Effector memory CD4-positive, alpha-beta T cell (primary cell): Measurements from ENCODE around the gene MSTN.

Experiments
- DNase-seq, 3 donors: peaks; one replicate each; pipeline ENCODE4 v3.0.0-alpha.2; 2020
- H3K27ac ChIP-seq: 2 replicates; pipeline ENCODE4 v1.7.0; 2013; ENCODE audit warnings: mild to moderate bottlenecking, low read length, moderate library complexity; ENCODE audit not compliant: insufficient read depth, poor library complexity, severe bottlenecking
- H3K27me3 ChIP-seq: replicated peaks from 2 replicates; pipeline ENCODE4 v1.7.0; 2013; ENCODE audit warnings: mild to moderate bottlenecking, low read length; ENCODE audit not compliant: insufficient read depth, control insufficient read depth, poor library complexity, severe bottlenecking
- H3K36me3 ChIP-seq: 2 replicates; pipeline ENCODE4 v1.7.0; 2013; ENCODE audit warnings: mild to moderate bottlenecking, low read length, moderate library complexity; ENCODE audit not compliant: control insufficient read depth, insufficient read depth
- H3K4me1 ChIP-seq: 2 replicates; pipeline ENCODE4 v1.7.0; 2013; ENCODE audit warnings: low read length, mild to moderate bottlenecking; ENCODE audit not compliant: control insufficient read depth, insufficient read depth, poor library complexity, severe bottlenecking
- H3K4me3 ChIP-seq: 2 replicates; pipeline ENCODE4 v1.7.0; 2013; ENCODE audit warnings: low read length, low read depth, mild to moderate bottlenecking; ENCODE audit not compliant: insufficient read depth, poor library complexity, severe bottlenecking
- H3K9me3 ChIP-seq: 2 replicates; pipeline ENCODE4 v1.7.0; 2013; ENCODE audit warnings: mild to moderate bottlenecking, low read length, moderate library complexity; ENCODE audit not compliant: control insufficient read depth

The MSTN gene

GRCh38 chr2:190097115-190097514 lies 34.6 kb upstream of the MSTN start:
- Histone ChIP-seq H3K27me3 (no peaks in the 10 kb centered on the region), H3K4me1 (no peaks in the 10 kb centered on the region), H3K4me3 (no peak overlapping the region), H3K27ac (no peak overlapping the region), H3K9me3 (no peaks in the 10 kb centered on the region), H3K36me3 (no peaks in the 10 kb centered on the region)
- DNase-seq: no peak

- Histone ChIP-seq H3K4me3 (no peak overlapping the region), H3K36me3 (no peaks in the 10 kb centered on the region), H3K27ac (no peak overlapping the region), H3K27me3 (no peaks in the 10 kb centered on the region), H3K9me3 (no peaks in the 10 kb centered on the region), H3K4me1 (no peaks in the 10 kb centered on the region)
- DNase-seq: no peak
Measured at GRCh38 chr2:190094316-190094871, 31.9 kb upstream of the MSTN start.

DNA sequence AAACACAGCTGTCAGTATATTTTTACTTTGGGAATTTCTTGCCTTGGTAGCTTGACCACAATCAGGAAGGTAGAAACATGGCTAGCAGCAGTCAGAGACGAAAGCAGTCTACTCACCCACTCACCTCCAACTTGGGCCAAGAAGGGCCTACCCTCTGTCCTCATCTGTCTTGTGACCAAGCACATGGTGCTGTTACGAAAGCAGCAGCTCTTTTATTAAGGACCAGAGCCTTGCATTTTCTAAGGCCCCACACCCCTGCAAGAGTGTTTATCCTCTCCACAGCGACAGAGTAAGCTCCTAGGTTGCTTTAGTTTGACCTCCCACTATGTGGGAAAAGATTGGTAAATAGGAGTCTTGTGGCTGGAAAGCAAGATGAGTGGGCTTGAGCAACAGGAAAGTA lies 31.3 kb upstream of the MSTN start:
- H3K27me3 ChIP-seq: no peaks in the 10 kb centered on the region
- no peak overlapping the region for H3K4me3 ChIP-seq
- H3K27ac ChIP-seq: no peak overlapping the region
- H3K4me1 ChIP-seq: no peaks in the 10 kb centered on the region
- H3K36me3 ChIP-seq: no peaks in the 10 kb centered on the region
- H3K9me3 ChIP-seq: no peaks in the 10 kb centered on the region
- DNase-seq: no peak

GRCh38 chr2:190090148-190090547 lies 27.6 kb upstream of the MSTN start:
- Histone ChIP-seq H3K9me3 (no peaks in the 10 kb centered on the region), H3K36me3 (no peaks in the 10 kb centered on the region), H3K4me3 (no peak overlapping the region), H3K27ac (no peak overlapping the region), H3K27me3 (no peaks in the 10 kb centered on the region), H3K4me1 (no peaks in the 10 kb centered on the region)
- DNase-seq: no peak

DNA sequence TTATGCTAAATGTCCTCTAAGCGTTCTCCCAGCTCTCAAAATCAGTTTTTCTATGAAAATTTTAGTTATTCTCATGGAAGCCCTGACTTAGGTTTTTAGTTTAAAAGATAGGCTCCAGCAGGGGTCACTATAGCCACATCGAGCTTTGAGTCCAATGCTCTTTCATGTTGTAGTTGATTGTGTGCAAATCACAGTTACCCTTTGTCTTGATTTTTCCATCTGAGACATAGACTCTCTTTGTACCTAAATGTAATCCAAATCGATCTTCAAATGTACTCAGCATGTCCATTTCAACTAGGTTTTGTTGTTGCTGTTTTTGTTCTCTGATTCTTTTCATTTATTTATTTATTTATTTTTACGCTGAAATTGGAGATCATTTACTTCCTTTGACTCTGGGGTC lies 26.4 kb upstream of the MSTN start:
- H3K9me3 ChIP-seq: no peaks in the 10 kb centered on the region
- no peaks in the 10 kb centered on the region for H3K36me3 ChIP-seq
- no peaks in the 10 kb centered on the region for H3K4me1 ChIP-seq
- H3K27me3 ChIP-seq: no peaks in the 10 kb centered on the region
- DNase-seq: peak in 2 of 3 donors; percentile 1 to 20
- no peak overlapping the region for H3K27ac ChIP-seq
- no peak overlapping the region for H3K4me3 ChIP-seq

GRCh38 chr2:190084704-190085103 lies 22.2 kb upstream of the MSTN start:
- H3K27ac ChIP-seq: no peak overlapping the region
- H3K27me3 ChIP-seq: no peaks in the 10 kb centered on the region
- H3K4me1 ChIP-seq: no peaks in the 10 kb centered on the region
- H3K4me3 ChIP-seq: no peak overlapping the region
- no peak for DNase-seq
- no peaks in the 10 kb centered on the region for H3K9me3 ChIP-seq
- no peaks in the 10 kb centered on the region for H3K36me3 ChIP-seq

DNA sequence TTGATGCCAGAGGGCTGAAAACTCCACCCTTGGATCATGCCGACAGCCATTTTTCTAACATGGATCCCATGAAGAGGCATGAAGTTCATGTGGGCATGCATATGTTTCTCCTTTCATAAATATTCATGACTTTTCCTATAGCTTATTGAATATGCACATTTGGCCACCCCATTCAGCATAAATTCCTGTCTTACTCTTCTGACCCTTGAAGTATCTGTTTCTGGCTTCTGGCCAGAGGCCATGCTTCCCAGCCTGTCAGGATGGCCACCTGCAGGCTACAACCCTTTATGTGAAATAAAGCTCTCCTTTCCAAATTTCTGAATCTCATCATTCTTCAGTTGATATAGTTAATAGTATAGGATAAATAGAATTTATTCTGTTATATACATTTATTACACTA lies 19.6 kb upstream of the MSTN start:
- no peaks in the 10 kb centered on the region for H3K4me1 ChIP-seq
- no peak overlapping the region for H3K4me3 ChIP-seq
- no peaks in the 10 kb centered on the region for H3K9me3 ChIP-seq
- DNase-seq: no peak
- H3K36me3 ChIP-seq: no peaks in the 10 kb centered on the region
- no peaks in the 10 kb centered on the region for H3K27me3 ChIP-seq
- H3K27ac ChIP-seq: no peak overlapping the region

GRCh38 chr2:190080527-190081049 lies 18.1 kb upstream of the MSTN start:
- no peaks in the 10 kb centered on the region for H3K27me3 ChIP-seq
- no peaks in the 10 kb centered on the region for H3K36me3 ChIP-seq
- no peak for DNase-seq
- H3K9me3 ChIP-seq: no peaks in the 10 kb centered on the region
- no peak overlapping the region for H3K4me3 ChIP-seq
- H3K4me1 ChIP-seq: no peaks in the 10 kb centered on the region
- H3K27ac ChIP-seq: no peak overlapping the region

DNA sequence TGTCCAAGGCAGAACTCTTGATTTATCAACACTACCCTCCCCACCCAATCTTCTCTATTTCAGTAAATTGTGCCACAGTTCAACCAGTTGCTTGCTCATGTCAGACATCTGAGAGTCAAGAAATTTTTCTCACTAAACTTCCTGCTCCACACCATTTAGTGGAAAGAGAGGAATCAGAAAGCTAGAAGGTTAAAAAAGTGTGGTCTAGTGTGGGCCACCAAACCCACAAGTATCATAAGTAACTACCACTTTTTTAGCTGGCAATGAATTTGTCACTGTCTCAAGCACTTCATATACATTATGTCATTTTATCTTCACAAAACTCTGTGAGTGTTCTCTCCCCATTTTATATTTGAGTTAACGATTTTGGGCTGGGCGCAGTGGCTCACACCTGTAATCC lies 16.6 kb upstream of the MSTN start:
- no peaks in the 10 kb centered on the region for H3K27me3 ChIP-seq
- DNase-seq: no peak
- H3K9me3 ChIP-seq: no peaks in the 10 kb centered on the region
- H3K4me3 ChIP-seq: no peak overlapping the region
- H3K4me1 ChIP-seq: no peaks in the 10 kb centered on the region
- H3K27ac ChIP-seq: no peak overlapping the region
- H3K36me3 ChIP-seq: no peaks in the 10 kb centered on the region

- Histone ChIP-seq H3K36me3 (no peaks in the 10 kb centered on the region), H3K27ac (no peak overlapping the region), H3K4me3 (no peak overlapping the region), H3K9me3 (no peaks in the 10 kb centered on the region), H3K27me3 (no peaks in the 10 kb centered on the region), H3K4me1 (no peaks in the 10 kb centered on the region)
- DNase-seq: no peak
Measured at GRCh38 chr2:190075623-190076022, 13.1 kb upstream of the MSTN start.
